SH-SY5Y (cell line): ENCODE data around the gene MAP3K20.

ENCODE experiments used
- GATA2 ChIP-seq: IDR thresholded peaks from 2 replicates; pipeline ENCODE4 v1.6.1; 2011; ENCODE audit warnings: mild to moderate bottlenecking, low read depth, low read length
- GATA3 ChIP-seq: IDR thresholded peaks from 2 replicates; pipeline ENCODE4 v1.6.1; 2011; ENCODE audit warnings: low read depth, mild to moderate bottlenecking, low read length, moderate library complexity

- no peak for TF ChIP-seq GATA3
- TF ChIP-seq GATA2: no peak
Measured at GRCh38 chr2:173205375-173205774, 129.7 kb downstream of the MAP3K20 start.
